Embryonic facial prominence (tissue), 1 donor: ENCODE results near the gene SLC20A1.
"Not testable (repeated sequence)": the region's sequence is repeated elsewhere in the genome, so short reads cannot be mapped to it uniquely, and the experiment has no call there.

Experiments used
- DNase-seq: peaks from one replicate; pipeline ENCODE4 v3.0.0-alpha.2; 2016; ENCODE audit errors: extremely low spot score

SLC20A1 gene

GRCh38 chr2:112646102-112646719 is 472 bp downstream of the SLC20A1 start:
- DNase-seq, result no peak

DNA sequence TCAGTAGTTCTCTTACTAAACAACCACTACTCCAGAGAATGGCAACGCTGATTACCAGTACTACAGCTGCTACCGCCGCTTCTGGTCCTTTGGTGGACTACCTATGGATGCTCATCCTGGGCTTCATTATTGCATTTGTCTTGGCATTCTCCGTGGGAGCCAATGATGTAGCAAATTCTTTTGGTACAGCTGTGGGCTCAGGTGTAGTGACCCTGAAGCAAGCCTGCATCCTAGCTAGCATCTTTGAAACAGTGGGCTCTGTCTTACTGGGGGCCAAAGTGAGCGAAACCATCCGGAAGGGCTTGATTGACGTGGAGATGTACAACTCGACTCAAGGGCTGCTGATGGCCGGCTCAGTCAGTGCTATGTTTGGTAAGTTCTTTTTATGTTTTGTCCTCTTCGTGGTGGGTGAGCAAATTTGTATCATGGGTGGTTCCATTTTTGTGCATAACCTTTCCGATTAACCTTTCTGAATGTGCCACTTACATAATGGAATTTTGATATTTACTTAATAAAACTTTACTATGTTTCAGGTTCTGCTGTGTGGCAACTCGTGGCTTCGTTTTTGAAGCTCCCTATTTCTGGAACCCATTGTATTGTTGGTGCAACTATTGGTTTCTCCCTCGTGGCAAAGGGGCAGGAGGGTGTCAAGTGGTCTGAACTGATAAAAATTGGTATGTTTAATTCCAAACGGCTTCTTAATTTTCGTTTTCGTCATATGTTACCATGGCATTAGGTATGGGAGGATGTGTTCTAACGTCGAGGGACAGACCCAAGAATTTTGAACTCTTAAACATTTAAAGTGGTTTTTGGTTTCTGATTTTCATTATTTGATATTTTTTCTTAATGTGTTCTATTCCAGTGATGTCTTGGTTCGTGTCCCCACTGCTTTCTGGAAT is 1.3 kb downstream of the SLC20A1 start:
- DNase-seq, result no peak

DNA sequence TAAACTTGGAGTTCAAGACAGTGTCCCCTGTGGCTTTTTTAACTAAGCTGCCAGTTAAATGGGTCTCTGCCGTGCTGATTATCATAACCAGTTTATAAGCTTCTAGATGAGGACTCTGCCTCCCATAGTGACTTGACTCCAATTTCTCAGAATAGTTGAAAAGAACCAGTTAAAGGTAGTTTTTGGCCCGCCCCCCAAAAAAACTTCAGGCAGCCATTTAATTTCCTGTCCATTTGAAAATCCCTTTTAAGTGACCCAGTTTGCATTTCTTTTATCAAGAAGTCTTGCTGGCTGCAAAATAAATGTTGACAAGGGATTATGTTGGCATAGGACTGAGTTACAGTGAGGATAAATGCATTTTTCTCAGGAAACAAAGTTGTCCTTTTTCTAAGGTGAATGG is 2.3 kb downstream of the SLC20A1 start:
- no peak for DNase-seq

DNA sequence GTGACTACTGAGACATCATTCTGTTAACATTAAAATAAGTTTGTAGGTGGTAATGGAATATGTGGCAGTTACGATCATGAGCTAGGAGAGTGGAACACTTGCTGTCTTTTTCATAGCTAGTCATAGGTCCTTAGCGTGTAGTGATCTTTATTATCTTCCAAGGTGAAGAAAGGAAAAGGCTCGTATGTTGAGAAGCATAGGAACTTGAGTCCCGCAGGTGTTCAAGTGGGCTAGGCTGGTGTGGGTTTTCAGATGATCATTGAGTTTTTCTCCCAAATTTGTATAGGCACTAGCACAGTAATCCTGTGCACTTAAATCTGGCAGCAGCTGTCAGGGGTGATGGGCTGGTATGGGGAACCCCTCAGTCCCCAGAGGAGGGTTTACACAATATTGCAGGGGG is 10.9 kb downstream of the SLC20A1 start:
- DNase-seq, result no peak

DNA sequence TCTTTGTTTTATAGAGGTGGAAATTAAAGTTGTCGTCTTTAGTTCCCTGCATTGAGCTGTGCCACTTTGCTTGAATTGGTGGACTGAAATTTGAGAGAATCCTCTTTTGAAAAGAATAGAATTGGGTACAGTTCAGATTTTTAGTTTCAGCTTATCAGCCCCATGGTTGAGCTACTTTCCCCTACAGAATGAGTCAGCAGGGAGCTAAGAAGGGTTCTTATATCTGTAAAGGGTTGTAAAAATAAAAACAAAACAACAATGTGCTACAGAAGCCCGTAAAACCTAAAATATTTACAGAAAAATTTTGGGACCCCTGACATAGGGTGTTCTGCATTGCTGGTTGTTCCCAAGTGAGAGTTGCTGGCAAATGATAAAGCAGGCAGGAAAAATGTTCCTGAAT is 12.6 kb downstream of the SLC20A1 start:
- DNase-seq, result no peak

GRCh38 chr2:112658839-112659667 is 13.3 kb downstream of the SLC20A1 start:
- no peak for DNase-seq

DNA sequence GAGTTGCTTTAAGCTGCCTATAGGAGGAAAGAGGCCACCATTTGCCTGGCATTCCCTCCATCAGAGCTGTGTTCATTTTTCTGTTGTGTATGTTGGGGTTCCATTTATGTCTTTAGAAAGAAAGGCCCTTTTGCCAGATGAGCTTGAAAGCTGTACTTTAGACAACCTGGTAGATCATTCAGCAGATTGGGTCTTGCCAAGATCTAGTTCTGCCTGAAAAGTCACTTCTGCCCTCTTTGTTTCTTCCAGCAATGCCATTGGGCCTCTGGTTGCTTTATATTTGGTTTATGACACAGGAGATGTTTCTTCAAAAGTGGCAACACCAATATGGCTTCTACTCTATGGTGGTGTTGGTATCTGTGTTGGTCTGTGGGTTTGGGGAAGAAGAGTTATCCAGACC is 14.4 kb downstream of the SLC20A1 start:
- DNase-seq, result no peak

GRCh38 chr2:112661656-112662305 is 16.0 kb downstream of the SLC20A1 start:
- DNase-seq, result no peak

GRCh38 chr2:112662704-112663103 is 17.0 kb downstream of the SLC20A1 start:
- no peak for DNase-seq

DNA sequence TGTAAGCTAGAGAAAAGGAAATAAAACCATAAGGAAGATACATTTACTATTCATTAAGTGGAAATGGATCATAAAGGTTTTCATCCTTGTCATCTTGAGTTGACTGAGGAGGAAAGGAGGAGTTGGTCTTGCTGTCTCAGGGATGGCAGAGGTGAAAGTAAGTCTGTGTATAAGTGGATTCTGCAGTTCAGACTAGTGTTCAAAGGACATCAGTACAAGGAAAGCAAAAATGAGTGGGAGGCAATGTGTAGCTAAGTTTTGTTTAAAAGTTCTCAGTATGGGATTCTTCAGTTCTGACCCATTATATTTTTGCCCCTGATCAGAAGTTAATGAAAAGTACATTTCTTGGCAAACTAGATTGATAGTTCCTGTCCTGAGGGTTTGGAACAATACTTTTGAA is 18.9 kb downstream of the SLC20A1 start:
- no peak for DNase-seq

DNA sequence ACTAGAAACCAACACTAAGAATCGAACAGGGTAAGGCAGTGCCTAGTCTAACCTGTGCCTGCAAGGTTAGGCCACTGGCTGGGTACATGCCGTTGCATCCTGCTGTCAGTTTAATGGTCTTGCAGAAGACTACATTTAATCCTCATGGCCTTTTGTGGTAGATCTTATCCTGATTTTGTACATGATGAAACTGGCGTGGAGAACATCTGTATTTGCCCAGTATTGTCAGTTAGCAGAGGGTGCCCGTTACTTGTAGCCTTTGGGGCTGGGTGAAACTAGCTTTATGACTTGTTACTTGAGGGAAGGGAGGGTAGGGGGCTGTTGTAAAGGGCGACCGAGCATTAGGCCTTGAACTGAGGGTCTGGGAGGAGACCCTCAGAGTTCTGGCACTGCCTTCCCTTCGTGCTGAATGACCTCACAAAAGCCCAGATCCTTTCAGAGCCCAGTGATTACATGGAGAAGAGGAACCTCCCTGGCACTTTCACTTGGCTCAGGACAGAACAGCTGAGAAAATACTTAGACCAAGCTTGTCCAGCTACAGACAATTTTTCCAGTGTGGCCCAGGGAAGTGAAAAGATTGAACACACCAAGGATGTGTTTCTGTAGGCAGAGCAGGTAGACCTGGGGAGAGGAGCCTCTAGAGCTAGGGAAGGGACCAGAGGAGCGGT is 19.5 kb downstream of the SLC20A1 start:
- DNase-seq, result no peak

DNA sequence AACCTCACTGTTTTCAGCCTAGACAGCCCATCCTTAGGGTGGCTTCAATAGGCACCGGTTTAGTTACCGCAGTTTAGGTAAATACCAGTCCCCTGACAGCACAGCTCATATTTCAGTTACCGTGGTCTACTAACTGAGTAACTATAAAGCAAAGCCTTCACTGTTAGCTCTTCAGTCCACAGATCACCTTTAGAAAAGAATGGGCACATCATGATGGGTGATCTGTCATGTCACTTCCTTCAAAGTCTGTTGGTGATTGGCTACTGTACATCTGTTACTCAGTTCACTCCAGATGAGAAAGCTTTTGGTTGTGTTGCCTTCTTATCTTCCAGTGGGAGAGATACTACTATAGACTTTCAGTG is 21.0 kb downstream of the SLC20A1 start:
- no peak for DNase-seq

DNA sequence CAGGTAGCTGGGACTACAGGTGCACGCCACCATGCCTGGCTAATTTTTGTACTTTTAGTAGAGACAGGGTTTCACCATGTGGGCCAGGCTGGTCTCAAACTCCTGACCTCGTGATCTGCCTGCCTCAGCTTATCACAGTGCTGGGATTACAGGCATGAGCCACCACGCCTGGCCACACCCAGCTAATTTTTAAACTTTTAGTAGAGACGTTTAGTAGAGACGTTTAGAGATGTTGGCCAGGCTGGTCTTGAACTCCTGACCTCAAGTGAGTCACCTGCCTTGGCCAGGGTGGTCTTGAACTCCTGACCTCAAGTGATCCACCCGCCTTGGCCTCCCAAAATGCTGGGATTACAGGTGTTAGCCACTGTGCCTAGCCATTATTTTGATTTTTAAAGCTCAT is 21.8 kb downstream of the SLC20A1 start:
- not testable (repeated sequence) for DNase-seq

DNA sequence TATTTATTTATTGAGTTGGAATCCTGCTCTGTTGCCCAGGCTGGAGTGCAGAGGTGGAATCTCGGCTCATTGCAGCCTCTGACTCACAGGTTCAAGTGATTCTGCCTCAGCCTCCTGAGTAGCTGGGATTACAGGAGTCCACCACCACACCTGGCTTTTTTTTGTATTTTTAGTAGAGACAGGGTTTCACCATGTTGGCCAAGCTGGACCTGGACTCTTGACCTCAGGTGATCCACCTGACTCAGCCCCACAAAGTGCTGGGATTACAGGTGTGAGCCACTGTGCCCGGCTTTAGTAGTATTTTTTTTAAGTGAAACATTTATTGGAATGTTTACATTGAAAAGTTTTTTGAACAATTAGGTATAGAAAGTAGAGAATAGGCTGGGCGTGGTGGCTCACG is 23.9 kb downstream of the SLC20A1 start:
- DNase-seq, result no peak

DNA sequence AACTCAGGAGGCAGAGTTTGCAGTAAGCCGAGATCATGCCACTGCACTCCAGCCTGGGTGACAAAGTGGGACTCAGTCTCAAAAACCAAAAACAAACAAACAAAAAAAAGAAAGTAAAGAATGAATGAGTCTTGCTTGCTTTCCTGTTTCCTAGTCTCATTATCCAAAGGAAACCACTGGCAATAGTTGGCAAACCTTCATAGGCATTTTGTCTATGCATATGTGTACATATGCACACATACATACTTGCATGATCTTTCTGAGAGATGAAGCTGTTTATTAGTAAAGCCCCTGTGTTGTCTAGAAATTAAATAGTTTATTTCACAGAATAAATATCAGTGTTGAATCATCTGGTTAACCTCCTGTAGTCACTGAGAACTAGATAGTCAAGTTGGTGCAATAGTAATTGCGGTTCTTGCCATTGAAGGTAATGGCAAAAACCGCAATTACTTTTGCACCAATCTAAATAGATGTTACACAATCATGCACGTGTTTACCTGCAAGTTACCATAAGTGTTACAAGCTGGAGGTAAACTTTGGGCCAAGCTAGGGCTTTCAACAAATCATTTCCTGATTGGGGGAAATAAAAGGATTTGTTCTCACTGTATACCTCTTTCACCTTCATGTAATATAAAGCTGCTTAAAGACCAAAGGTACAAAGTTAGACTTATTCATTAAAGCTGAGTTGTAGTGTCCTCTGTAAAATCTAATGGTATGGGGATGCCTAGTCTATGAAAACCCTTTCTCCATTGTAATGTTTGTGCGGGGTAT is 24.7 kb downstream of the SLC20A1 start:
- DNase-seq, result no peak

GRCh38 chr2:112671801-112672200 is 26.1 kb downstream of the SLC20A1 start:
- no peak for DNase-seq

GRCh38 chr2:112673008-112673407 is 27.3 kb downstream of the SLC20A1 start:
- DNase-seq, result no peak

- no peak for DNase-seq
Measured at GRCh38 chr2:112674229-112674628, 28.5 kb downstream of the SLC20A1 start.

GRCh38 chr2:112679484-112679883 is 33.7 kb downstream of the SLC20A1 start:
- DNase-seq, result no peak

DNA sequence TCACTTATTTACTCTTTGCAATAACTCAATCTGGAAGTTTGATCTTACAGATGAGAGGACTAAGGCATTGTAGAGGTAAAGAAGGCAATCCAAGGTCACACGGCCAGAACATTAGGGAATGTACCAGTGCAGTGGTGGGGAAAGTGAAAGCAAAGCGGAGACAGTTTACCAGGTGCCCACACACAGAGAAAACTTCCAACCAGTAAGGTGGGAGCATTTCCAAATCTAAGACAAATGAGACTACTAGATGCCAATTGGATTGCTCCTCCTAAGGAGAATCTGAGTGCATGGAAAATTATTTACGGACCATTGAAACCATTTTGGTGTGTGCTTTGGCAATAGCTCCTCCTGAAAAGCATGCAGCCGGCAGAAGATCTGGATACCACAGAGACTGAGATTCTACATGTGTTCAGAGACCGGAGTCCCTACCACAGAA is 34.9 kb downstream of the SLC20A1 start:
- DNase-seq, result no peak

- DNase-seq, result no peak
Measured at GRCh38 chr2:112682101-112682500, 36.4 kb downstream of the SLC20A1 start.
